OCI-LY1 (cell line): ENCODE data around the gene JMJD1C.

Experiments
- EZH2 ChIP-seq: fragments of 200-600 bp; sonication (generic), shearing (Covaris generic); IDR thresholded peaks from 2 replicates; pipeline ENCODE4 v1.8.0; 2017; ENCODE audit warnings: borderline replicate concordance, mixed run types, mild to moderate bottlenecking, antibody characterized with exemption, low read length, moderate library complexity, mixed read lengths
- TF ChIP-seq, protein P1 (sequence below): fragments of 200-600 bp; sonication (generic), shearing (Covaris generic); IDR thresholded peaks from 2 replicates; pipeline ENCODE4 v1.5.1; 2017; ENCODE audit warnings: mild to moderate bottlenecking, antibody characterized with exemption, low read length, moderate library complexity, mixed read lengths

DNA sequence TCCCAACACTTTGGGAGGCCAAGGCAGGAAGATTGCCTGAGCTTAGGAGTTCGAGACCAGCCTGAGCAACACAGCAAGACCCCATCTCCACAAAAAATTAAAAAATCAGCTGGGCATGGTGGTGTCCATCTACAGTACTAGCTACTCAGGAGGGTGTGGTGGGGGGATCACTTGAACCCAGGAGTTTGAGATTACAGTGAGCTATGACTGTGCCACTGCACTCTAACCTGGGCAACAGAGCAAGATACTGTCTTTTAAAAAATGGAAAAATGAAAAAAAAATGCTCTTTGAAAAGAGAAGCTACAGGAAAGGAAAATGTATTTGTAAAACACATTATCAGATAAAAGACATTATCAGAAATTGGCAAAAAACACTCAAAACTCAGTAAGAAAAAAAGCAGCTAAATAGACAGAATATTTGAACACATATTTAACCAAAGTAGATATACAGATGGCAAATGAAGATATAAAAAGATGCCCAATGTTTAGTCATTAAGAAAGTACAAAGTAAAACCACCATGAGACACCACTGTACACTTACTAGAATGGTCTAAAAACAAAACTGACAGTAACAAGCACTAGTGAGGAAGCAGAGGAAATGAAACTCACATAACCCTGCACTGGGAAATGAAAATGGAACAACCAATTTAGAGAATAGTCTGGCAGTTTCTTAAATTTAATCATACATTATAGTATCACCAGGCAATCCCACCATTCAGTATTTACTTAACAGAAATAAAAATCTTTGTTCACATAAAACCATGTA is 292.1 kb downstream of the JMJD1C start:
- TF ChIP-seq, protein P1, sequence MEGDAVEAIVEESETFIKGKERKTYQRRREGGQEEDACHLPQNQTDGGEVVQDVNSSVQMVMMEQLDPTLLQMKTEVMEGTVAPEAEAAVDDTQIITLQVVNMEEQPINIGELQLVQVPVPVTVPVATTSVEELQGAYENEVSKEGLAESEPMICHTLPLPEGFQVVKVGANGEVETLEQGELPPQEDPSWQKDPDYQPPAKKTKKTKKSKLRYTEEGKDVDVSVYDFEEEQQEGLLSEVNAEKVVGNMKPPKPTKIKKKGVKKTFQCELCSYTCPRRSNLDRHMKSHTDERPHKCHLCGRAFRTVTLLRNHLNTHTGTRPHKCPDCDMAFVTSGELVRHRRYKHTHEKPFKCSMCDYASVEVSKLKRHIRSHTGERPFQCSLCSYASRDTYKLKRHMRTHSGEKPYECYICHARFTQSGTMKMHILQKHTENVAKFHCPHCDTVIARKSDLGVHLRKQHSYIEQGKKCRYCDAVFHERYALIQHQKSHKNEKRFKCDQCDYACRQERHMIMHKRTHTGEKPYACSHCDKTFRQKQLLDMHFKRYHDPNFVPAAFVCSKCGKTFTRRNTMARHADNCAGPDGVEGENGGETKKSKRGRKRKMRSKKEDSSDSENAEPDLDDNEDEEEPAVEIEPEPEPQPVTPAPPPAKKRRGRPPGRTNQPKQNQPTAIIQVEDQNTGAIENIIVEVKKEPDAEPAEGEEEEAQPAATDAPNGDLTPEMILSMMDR: no peak
- no peak for TF ChIP-seq EZH2
